SIG-M5 treated with dmso at 0.1 percent for 504 hours (cell line): Measurements from ENCODE around the gene IQSEC2.
A peak's percentile ranks its signal among the peaks of the same experiment; 100 is the strongest.

ENCODE experiments used
- DNase-seq: peaks from one replicate; lab custom pipeline; 2025; ENCODE audit not compliant: unreplicated experiment; lab: John Stamatoyannopoulos, UW

Gene IQSEC2

DNA sequence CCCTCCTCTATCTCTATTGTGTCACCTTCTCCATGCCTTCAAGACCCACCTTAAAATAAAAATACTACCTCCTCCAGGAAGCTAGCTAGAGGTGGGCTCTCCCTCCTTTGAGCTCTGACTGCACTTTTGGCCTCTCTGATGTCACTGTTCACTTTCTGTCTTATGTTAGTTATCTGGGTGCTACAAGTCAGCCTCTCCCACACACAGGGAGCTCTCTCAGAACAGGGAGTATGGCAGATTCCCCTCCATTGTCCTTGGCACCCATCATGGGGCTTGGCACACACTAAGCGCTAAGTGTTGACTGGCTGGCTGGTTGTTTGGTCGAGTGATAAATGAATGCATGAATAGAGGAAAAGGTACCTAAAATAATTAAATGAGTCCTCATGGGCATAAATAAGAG is 35.2 kb downstream of the IQSEC2 start:
- DNase-seq, result no peak

DNA sequence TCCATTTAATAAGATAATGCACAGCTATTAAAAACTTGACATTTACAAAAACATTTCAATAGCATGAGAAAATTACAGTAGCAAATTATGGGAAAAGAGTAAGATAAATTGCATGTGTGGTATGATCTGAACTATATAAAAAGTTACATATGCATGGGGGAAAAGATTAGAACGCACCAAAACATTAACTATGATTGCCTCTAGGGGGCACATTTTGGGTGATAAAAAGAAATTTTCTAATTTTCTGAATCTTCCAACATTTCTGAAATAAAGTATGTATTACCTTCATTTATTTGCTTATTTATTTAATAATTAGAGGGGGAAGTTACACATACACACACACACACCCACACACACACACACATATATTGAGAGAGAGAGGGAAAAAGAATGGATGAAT is 36.8 kb downstream of the IQSEC2 start:
- DNase-seq, result no peak

DNA sequence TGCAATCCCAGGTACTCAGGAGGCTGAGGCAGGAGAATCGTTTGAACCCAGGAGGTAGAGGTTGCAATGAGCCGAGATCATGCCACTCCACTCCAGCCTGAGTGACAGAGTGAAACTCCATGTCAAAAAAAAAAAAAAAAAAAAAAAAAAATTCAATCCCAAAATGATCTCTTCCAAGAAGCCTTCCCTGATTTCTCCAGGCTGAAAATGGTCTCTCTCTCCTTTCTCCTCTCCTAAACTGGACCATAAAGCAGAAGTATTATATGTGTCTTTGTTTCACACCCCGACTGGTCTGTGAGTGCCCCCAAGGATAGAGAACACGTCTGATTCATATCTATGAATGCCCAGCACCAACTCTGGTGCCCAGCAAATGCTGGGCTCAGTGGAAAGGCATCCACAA is 39.1 kb downstream of the IQSEC2 start:
- DNase-seq, result no peak

DNA sequence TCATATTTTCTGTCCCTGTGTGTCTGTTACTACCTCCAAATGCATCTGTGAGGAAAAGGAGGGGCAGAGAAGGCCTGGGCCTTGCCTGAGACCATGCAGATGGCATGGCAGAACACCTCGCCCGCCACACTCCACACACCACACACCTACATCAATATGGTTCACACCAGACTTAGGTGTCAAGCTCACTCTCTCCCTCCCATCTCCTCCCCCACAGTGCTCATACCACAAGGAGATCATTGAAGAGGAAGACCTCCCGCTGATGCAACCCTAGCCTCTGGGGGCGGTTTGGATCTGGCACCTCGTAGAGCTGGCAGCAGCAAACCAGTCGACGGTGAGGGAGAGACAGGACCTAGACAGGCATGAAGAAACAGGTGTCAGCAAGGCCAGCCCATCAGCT is 39.8 kb downstream of the IQSEC2 start:
- DNase-seq, result no peak

DNA sequence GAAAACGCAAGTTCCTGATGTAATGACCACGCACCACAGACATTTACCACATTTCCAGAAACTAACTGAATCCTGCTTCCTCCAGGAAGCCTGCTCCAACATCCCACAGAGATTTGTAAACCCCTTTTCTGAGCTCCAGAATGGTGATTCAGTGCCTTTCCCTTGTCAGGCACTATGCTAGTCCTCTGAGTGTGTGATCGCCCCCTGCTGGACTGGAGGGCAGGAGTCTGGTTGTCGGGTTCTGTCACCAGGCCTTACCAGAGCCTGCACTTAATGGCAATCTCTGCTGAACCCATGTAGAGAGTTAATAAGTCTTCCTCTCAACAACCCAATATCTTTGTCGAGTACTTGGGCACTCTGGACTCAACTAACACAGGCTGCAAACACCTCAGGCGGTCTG is 41.9 kb downstream of the IQSEC2 start:
- DNase-seq, result no peak

DNA sequence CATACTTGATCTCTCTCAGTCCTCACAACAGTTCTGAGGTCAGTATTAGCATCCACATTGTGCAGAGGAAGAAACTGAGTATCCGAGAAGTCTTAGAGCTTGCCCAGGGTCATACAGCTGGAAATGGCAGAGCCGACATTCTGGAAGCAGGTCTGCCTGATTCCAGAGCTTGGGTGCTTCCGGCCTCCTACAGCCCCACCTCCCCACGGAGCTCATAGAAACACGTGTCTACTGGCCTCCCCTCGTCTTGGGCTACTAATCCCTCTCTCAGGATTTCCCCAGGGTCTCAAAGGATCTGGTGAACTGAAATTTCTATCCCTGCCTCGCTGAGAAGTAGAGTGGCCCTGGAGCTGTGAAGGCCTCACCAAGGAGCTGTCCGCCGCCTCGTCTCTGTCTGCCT is 44.3 kb downstream of the IQSEC2 start:
- DNase-seq, result no peak

DNA sequence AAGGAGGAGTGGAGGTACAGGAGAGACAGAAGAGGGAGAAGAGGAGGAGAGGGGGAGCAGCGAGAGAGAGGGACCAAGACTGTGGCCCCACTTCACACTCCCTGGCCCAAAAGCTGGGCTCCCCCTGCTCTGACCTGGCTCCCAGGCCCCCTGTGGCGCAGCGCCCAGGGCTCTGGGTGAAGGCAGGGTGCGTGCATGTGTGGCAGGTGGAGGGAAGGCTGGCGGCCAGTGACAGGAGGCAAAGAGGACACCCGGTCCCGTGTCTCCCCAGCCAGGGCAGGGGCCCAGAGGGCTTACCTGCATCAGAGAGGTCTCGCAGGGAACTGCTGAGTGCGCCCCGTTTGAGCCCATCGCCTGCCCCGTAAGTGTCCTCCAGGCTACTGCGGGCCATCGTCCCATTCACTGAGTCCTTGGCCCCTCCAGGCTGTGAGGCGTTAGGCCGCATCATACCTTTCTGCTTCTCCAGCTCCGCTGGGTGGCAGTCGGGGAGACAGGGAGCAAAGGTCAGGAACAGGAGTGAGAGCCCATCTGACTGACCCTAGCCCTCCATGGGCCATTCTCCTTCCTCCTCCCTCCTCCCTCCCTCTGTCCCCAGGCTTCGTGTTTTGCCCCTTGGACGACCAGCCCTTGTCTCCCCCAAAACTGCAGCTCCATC is 45.2 kb downstream of the IQSEC2 start:
- DNase-seq, result no peak

DNA sequence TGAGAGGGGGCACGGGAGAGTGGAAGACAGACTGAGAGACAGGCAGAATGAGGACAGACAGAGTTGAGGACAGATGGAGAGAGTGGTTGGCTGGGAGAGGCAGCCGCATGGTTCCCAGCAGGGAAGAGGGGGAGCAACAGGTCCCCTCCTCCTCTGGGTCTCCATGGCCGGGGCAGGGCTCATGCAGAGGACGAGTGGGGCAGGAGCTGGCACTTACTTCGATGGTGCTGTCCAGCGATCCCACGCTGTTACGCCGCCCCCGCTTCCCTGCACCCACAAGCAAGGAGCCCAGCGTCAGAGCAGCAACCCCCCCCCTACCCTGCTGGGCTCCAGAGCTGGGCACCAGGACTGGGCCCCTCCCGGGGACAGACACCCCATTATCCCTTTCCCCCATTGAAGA is 45.8 kb downstream of the IQSEC2 start:
- DNase-seq, result no peak

DNA sequence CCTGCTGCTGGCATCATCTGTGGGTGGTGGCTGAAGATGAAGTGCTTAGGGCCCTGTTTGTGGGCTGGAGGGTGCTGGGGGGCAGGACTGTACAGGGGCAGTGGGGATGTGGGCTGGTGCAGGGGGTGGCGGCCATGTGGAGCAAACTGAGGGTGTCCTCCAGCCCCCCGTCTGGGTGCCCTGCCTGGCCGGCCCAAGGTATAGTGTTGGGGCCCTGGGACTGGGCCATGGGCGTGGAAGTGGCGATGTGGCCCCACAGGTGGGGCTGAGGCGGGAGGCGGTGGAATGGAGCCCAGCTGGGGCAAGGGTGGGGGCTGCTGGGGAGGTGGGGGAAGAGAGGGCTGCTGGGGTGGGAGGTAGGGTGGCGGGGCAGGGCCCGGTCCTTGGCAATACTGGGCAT is 46.9 kb downstream of the IQSEC2 start:
- no peak for DNase-seq

DNA sequence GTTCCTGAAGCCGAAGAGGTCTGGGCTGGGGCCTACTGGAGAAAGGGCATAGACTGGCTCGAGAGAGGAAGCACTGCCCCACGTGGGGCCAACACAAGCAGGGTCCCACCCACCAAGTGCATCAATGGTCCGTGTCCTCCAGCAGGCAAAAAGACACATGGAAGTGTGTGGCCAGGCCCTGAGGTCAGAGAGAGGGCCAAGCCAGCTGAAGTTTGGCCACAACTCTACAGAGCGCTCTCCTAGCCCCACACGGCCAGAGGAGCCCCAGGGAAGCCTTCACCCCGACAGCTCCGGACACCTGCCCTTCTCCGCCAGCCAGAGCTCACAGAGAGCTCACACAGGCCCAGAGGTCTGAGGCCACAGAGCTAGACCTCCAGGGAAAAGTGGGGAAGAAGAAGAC is 47.8 kb downstream of the IQSEC2 start:
- no peak for DNase-seq

DNA sequence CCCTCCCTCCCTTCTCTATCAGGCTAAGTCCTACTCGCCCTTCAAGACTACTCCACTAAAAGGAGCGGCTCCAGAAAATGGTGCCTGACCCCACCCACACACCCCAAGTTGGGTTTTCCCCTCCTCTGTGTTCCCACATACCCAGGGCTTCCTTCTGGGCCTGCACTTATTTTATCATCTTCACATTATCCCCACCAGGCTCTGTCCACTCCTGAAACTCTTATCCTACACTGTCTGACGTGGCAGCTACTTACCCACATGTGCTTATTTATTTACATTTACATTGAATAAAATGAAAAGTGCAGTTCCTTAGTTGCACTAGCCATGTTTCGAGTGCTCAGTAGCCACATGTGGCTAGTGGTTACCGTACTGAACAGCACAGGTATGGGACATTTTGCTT is 51.3 kb downstream of the IQSEC2 start:
- DNase-seq, result no peak

DNA sequence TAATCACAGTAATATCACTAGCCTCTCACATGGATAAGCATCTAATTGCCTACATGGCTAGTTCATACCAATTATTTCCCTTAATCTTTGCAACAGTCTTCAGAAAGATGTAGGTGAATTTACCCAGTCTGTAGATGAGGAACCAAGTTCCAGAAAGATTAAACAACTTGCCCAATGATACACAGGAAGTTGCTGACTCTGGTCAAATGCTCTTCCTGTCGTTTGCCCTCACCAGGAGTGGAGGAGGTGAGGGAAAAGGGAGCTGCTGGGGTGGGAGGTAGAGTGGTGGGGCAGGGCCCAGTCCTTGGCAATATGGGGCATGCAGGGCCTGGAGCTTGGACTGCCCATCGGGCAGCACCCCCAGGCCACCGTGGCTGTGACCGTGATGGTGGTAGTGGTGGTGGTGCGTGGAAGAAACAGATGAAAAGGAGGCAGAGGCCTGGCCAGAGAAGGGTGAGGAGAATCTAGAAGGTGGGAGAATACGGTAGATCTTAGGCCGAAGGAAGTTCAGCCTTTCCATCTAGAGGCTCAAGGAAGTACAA is 54.1 kb downstream of the IQSEC2 start:
- DNase-seq, result no peak

DNA sequence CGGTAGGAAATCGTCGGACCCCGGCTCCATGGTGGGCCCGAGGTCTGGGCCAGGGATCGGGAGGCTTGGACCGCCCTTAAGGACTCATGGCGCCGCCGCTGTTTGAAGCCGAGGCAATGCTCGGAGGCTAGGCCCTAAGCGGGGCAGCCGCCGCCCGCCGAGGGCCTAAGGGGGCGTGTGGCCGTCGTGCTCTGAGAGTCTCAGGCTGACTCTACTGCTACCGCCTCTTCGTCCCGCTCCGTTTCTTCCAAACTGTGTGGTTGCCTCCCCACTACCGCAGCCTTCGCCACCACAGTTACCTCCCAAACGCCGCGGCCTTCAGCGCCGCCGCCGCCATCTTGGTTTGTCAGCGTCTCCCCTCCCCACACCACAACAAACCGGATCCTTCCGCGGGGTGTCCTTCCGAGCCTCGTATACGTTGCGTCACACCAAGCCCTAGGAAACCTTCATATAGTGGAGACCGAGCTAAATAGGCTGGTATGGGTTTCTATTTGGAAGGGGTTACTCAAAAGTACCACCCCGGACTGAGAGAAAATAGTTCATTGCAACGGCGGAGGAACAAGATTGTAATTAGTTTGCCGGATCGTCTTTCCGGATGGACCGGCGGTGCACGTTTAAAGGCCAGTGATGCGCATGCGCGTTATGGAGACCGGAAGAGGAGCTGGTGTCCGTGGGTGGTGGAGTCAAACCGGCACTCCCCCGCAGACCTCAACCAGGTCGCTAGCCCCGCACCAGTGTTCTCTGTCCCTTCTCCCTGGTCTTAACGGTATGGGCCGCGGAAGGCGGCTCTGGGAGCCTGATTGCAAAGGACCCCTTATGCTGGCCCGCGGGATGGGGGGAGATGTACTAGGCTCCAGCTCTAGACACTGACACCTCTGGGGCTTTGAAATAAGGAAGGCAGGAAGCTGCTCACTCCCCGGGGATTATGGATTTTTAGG is 56.3 kb downstream of the IQSEC2 start, which contains the start of gene KDM5C:
TSS of gene KDM5C (minus strand) at position 348 of the 938 bp plus-strand sequence. CDS start at position 30, 318 bp downstream.
- peak; percentile 83 for DNase-seq

DNA sequence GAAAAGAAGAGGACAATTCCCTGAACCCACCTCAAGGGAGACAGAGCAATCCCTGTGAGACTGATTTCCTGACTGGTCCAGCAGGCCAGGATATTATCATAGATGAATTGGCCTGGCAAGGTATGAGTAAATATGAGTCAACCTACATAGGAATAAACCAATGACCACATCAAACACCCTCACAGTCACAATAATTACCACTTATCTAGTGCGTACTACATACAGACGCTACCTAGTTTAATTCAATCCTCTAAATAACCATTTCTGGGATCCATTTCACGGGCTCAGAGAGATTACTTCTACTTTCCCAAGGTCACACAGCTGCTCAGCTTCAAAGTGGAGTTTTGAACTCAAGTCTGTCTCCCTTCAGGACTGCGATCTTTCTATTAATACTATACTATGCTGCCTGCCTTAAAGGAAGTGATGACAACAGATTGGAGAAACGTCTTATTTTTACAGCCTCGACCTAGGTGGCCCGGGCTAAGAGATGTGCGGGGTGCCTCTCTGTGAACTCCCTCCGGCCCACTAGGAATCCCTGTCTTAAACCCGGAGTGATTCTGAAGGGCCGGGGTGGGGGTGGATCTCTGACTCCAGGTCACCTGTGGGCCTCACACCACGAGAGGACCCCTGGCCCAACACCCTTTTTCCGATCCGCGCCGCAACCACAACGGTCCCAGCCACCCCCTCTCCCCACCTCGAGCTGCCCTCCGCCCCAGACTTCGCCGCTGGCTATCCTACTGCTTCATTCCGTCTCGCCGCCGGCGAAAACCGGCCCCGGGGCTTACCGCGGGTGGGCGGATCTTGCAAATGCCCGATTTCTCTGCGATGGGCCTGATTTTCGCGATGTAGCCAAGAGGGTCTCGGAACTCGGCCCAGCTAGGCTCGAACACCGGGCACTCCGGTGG is 57.2 kb downstream of the IQSEC2 start:
- DNase-seq, result no peak

DNA sequence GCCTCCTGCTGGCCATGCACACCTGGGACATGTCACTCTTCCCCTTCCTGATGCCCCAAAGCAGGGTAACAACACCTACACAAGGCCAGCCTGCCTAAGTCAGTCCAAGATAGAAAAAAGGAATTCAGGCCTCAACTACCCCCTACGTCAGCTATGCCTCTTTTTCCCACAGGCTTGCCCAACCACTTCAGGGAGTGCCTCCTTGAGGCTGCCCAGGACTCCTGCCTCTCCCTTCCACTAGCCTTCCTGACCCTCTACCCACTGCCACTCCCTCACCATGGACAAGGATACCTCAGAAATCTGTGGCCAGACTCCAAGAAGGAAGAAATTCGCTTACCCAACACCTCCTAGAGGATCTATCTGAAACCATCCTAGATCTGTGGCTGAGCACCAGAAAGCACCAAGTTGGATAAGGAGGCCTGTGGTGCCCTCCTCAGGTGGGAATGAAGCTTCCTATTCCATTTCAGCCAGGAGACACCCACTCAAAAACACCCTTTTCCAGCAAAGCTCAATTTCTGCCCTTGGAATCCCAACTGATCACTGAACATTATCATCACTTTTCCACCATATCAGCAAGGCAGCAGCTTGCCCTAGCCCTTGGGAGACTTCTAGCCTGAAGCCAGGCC is 58.2 kb downstream of the IQSEC2 start:
- no peak for DNase-seq
